ENCODE results near the gene PDE11A. TPM values are rescaled to one million over a fixed set of nuclear protein-coding genes. Genes with fewer than 3 reads are reported as not detected.

PDE11A gene
- total RNA-seq, 1 experiment from 2014 or later = 1.4 TPM

- Mint-ChIP-seq H3K9me3 (ENCODE audit: low read depth, unreplicated experiment) (no peaks in the 10 kb centered on the region), H3K4me1 (ENCODE audit: low read depth, unreplicated experiment) (no peaks in the 10 kb centered on the region), H3K36me3 (ENCODE audit: insufficient read depth, unreplicated experiment) (no peaks in the 10 kb centered on the region), H3K27ac (ENCODE audit: unreplicated experiment) (no peak overlapping the region), H3K27me3 (ENCODE audit: unreplicated experiment) (no peaks in the 10 kb centered on the region), H3K4me3 (ENCODE audit: low read depth, unreplicated experiment) (no peak overlapping the region)
- DNase-seq = no peak
- BruUV-seq (replicated peaks) = no TSS peak
- TF ChIP-seq CTCF (IDR thresholded peaks at IDR 0.05; ENCODE audit: unreplicated experiment) = no peak
- intact Hi-C loops (cut with micrococcal nuclease; ENCODE audit: unreplicated experiment) = no loop called here
- CTCF ChIA-PET = no interaction called here
Observed at GRCh38 chr2:178018141-178018540, 54.4 kb downstream of the PDE11A start.

GRCh38 chr2:178016612-178017011, 56.0 kb downstream of the PDE11A start:
- CTCF ChIA-PET = no interaction called here
- Mint-ChIP-seq H3K4me3 (ENCODE audit: low read depth, unreplicated experiment) (no peak overlapping the region), H3K27ac (ENCODE audit: unreplicated experiment) (no peak overlapping the region), H3K9me3 (ENCODE audit: low read depth, unreplicated experiment) (no peaks in the 10 kb centered on the region), H3K27me3 (ENCODE audit: unreplicated experiment) (no peaks in the 10 kb centered on the region), H3K36me3 (ENCODE audit: insufficient read depth, unreplicated experiment) (no peaks in the 10 kb centered on the region), H3K4me1 (ENCODE audit: low read depth, unreplicated experiment) (no peaks in the 10 kb centered on the region)
- intact Hi-C loops (cut with micrococcal nuclease; ENCODE audit: unreplicated experiment) = no loop called here
- DNase-seq = no peak
- no TSS peak for BruUV-seq (replicated peaks)
- no peak for TF ChIP-seq CTCF (IDR thresholded peaks at IDR 0.05; ENCODE audit: unreplicated experiment)

- CTCF ChIA-PET = no interaction called here
- Mint-ChIP-seq H3K9me3 (ENCODE audit: low read depth, unreplicated experiment) (no peaks in the 10 kb centered on the region), H3K4me1 (ENCODE audit: low read depth, unreplicated experiment) (no peaks in the 10 kb centered on the region), H3K27me3 (ENCODE audit: unreplicated experiment) (no peaks in the 10 kb centered on the region), H3K27ac (ENCODE audit: unreplicated experiment) (no peak overlapping the region), H3K36me3 (ENCODE audit: insufficient read depth, unreplicated experiment) (no peaks in the 10 kb centered on the region), H3K4me3 (ENCODE audit: low read depth, unreplicated experiment) (no peak overlapping the region)
- TF ChIP-seq CTCF (IDR thresholded peaks at IDR 0.05; ENCODE audit: unreplicated experiment) = no peak
- intact Hi-C loops (cut with micrococcal nuclease; ENCODE audit: unreplicated experiment) = no loop called here
- no peak for DNase-seq
- no TSS peak for BruUV-seq (replicated peaks)
Observed at GRCh38 chr2:178012639-178013038, 59.9 kb downstream of the PDE11A start.

- intact Hi-C loops (cut with micrococcal nuclease; ENCODE audit: unreplicated experiment) = no loop called here
- BruUV-seq (replicated peaks) = no TSS peak
- no peak for TF ChIP-seq CTCF (IDR thresholded peaks at IDR 0.05; ENCODE audit: unreplicated experiment)
- Mint-ChIP-seq H3K27ac (ENCODE audit: unreplicated experiment) (no peak overlapping the region), H3K36me3 (ENCODE audit: insufficient read depth, unreplicated experiment) (no peaks in the 10 kb centered on the region), H3K27me3 (ENCODE audit: unreplicated experiment) (no peaks in the 10 kb centered on the region), H3K4me3 (ENCODE audit: low read depth, unreplicated experiment) (no peak overlapping the region), H3K9me3 (ENCODE audit: low read depth, unreplicated experiment) (no peaks in the 10 kb centered on the region), H3K4me1 (ENCODE audit: low read depth, unreplicated experiment) (no peaks in the 10 kb centered on the region)
- CTCF ChIA-PET = no interaction called here
- DNase-seq = no peak
Observed at GRCh38 chr2:178009813-178010212, 62.8 kb downstream of the PDE11A start.

Measured in Calu3 (cell line).